DND-41 (cell line): ENCODE measurements around the gene IL12RB2.

ENCODE experiments used
- EZH2 ChIP-seq: IDR thresholded peaks from 3 replicates; pipeline ENCODE4 v1.6.1; 2012; ENCODE audit warnings: borderline replicate concordance, low read depth, mild to moderate bottlenecking, moderate library complexity, low read length, inconsistent platforms; ENCODE audit not compliant: severe bottlenecking
- TF ChIP-seq, protein P1 (sequence below): IDR thresholded peaks from 2 replicates; pipeline ENCODE4 v1.5.1; 2012; ENCODE audit warnings: borderline replicate concordance, low read length, moderate library complexity, mild to moderate bottlenecking; ENCODE audit not compliant: poor library complexity, severe bottlenecking; ENCODE audit errors: extremely low read depth

DNA sequence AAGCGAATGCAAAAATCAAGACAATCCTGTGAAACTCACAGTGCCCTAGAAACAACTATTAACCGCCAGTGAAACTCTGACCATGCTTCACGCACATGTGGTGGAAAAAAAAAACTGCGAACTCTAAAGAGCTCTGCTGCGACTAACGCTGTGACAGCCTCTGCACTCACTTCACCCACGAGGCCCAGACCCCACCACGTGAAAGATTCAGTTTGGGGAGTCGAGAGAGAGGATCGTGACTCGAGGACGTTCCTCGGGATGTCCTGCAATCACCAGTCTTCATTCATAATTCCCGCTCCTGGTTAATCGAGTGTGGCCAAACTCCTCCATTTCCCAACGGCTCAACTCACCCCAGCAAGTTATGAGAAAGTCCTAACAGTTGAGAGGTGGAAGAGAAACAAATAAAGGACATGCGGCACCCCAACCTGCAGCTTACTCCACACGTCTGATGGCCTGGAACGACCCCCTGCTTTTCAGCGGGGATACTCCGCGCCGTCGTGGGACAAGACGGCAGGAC is 121.4 kb downstream of the IL12RB2 start:
- TF ChIP-seq, protein P1, sequence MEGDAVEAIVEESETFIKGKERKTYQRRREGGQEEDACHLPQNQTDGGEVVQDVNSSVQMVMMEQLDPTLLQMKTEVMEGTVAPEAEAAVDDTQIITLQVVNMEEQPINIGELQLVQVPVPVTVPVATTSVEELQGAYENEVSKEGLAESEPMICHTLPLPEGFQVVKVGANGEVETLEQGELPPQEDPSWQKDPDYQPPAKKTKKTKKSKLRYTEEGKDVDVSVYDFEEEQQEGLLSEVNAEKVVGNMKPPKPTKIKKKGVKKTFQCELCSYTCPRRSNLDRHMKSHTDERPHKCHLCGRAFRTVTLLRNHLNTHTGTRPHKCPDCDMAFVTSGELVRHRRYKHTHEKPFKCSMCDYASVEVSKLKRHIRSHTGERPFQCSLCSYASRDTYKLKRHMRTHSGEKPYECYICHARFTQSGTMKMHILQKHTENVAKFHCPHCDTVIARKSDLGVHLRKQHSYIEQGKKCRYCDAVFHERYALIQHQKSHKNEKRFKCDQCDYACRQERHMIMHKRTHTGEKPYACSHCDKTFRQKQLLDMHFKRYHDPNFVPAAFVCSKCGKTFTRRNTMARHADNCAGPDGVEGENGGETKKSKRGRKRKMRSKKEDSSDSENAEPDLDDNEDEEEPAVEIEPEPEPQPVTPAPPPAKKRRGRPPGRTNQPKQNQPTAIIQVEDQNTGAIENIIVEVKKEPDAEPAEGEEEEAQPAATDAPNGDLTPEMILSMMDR = no peak
- no peak for TF ChIP-seq EZH2
